Stomach (tissue), 9 donors: Measurements from ENCODE around the gene DIS3L. TPM values are rescaled to one million over a fixed set of nuclear protein-coding genes. Genes with fewer than 3 reads are reported as not detected.
"Not testable (repeated sequence)": the region's sequence is repeated elsewhere in the genome, so short reads cannot be mapped to it uniquely, and the experiment has no call there.

Experiments
- DNase-seq, 2 donors: peaks; one replicate each; pipeline versions ENCODE4 v3.0.0 to v3.0.0-alpha.2; 2013 to 2019
- H3K27ac ChIP-seq, 5 donors: fragments of 200-600 bp in 4 of 5; sonication (generic) in 4 of 5; one replicate each; pipeline ENCODE4 v1.5.1; 2013 to 2019; ENCODE audit warnings: mild to moderate bottlenecking in 1 of 5, moderate library complexity in 1 of 5
- H3K27me3 ChIP-seq, 3 donors: fragments of 200-600 bp; sonication (generic); one replicate each; pipeline ENCODE4 v1.5.1; 2017 to 2019; ENCODE audit warnings: mixed run types in 1 of 3
- H3K36me3 ChIP-seq, 4 donors: fragments of 200-600 bp; sonication (generic); 1 replicate in 3 of 4; 2 replicates in 1 of 4; pipeline ENCODE4 v1.5.1; 2016 to 2019
- H3K4me1 ChIP-seq, 4 donors: fragments of 200-600 bp; sonication (generic); one replicate each; pipeline ENCODE4 v1.5.1; 2016 to 2019
- H3K4me3 ChIP-seq, 4 donors: fragments of 200-600 bp; sonication (generic) in 3 of 4; one replicate each; pipeline ENCODE4 v1.5.1; 2016 to 2019; ENCODE audit warnings: mild to moderate bottlenecking in 1 of 4
- H3K9me3 ChIP-seq, 4 donors: fragments of 200-600 bp; sonication (generic); one replicate each; pipeline ENCODE4 v1.5.1; 2016 to 2019
- EP300 ChIP-seq: sonication (generic); formaldehyde crosslinking; IDR thresholded peaks from one replicate; pipeline ENCODE4 v1.6.1; 2017; ENCODE audit warnings: antibody characterized with exemption
- POLR2A ChIP-seq, 4 donors: fragments of 450-650 bp; IDR thresholded peaks; one replicate each; pipeline ENCODE4 v1.6.1; 2016; ENCODE audit warnings: antibody characterized with exemption in 4 of 4, control low read depth in 2 of 4, mild to moderate bottlenecking in 1 of 4, moderate library complexity in 1 of 4
- POLR2AphosphoS5 ChIP-seq, 3 donors: sonication (generic); formaldehyde crosslinking; IDR thresholded peaks; one replicate each; pipeline ENCODE4 v1.6.1; 2016; ENCODE audit warnings: antibody characterized with exemption in 3 of 3
- WGBS, 5 donors: extraction: QIAGEN DNeasy Blood & Tissue Kit in 3 of 5; methylation state at CpG; one replicate each; pipeline versions ENCODE4 v1.1.5 to v1.1.7; 2013 to 2018; 5-methylcytosine and 5-hydroxymethylcytosine counted together
- intact Hi-C: fragments of 100-400 bp; cut with DNase I; formaldehyde crosslinking; loops from one replicate; pipeline ENCODE4 v1.15.1; 2023; ENCODE audit warnings: low total_unique reads
- polyA plus RNA-seq, 3 donors: library from polyadenylated mRNA; stranded (reverse); fragments of 200-250 nt; gene quantifications; one replicate each; pipeline ENCODE4 v1.2.3, GENCODE V29; 2013
- total RNA-seq, 5 donors: library from RNA; depleted of rRNA; stranded (reverse); fragments of >200 nt; gene quantifications; one replicate each; pipeline versions ENCODE4 v1.1.0 to v1.2.3, GENCODE V29; 2014 to 2016
- TF ChIP-seq, protein P1 (sequence below), 7 experiments: fragments of 450-650 bp in 4 of 7; fragments of 200-600 bp in 3 of 7; sonication (generic) in 3 of 7; IDR thresholded peaks; one replicate each; pipeline ENCODE4 v1.5.1; 2016 to 2019; ENCODE audit warnings: antibody characterized with exemption in 7 of 7, control low read depth in 2 of 7, mild to moderate bottlenecking in 1 of 7
- donor health status: healthy with polysubstance abuse.
- donor health status: Bipolar disorder and iron deficiency.
- donor health status: healthy.

The DIS3L gene
- total and polyA plus RNA-seq, 8 donors = 8.8 to 35.1 (median 16.7) TPM

GRCh38 chr15:66254089-66254950, 39.0 kb upstream of the DIS3L start:
- Histone ChIP-seq H3K9me3 (no peaks in the 10 kb centered on the region), H3K27me3 (peaks cover 6 to 88% (median 53%) of the 10 kb centered on the region in 3 donors), H3K36me3 (no peaks in the 10 kb centered on the region), H3K4me1 (peaks cover 26 to 35% (median 32%) of the 10 kb centered on the region in 4 donors), H3K4me3 (peak overlapping the region; percentile 51 to 79 (median 56)), H3K27ac (no peak overlapping the region)
- DNase-seq = peak in 1 of 2 donors; percentile 21
- TF ChIP-seq POLR2AphosphoS5 (IDR thresholded peaks at IDR 0.05) = no peak
- no peak for TF ChIP-seq EP300
- intact Hi-C loops = no loop called here
- 14 to 22% (median 15%) methylated on average over 26 to 36 of the region's 36 CpGs for WGBS, 5 donors

GRCh38 chr15:66254951-66255676, 38.3 kb upstream of the DIS3L start:
- WGBS, 5 donors = 35 to 49% (median 43%) methylated on average over 19 of the region's 19 CpGs
- no peaks in the 10 kb centered on the region for H3K9me3 ChIP-seq
- H3K27ac ChIP-seq = no peak overlapping the region
- DNase-seq = no peak
- peaks cover 26 to 35% (median 32%) of the 10 kb centered on the region in 4 donors for H3K4me1 ChIP-seq
- H3K36me3 ChIP-seq = no peaks in the 10 kb centered on the region
- no peak overlapping the region for H3K4me3 ChIP-seq
- TF ChIP-seq EP300 (no peak), POLR2A (IDR thresholded peaks at IDR 0.05) (no peak), POLR2AphosphoS5 (IDR thresholded peaks at IDR 0.05) (no peak)
- TF ChIP-seq, protein P1, sequence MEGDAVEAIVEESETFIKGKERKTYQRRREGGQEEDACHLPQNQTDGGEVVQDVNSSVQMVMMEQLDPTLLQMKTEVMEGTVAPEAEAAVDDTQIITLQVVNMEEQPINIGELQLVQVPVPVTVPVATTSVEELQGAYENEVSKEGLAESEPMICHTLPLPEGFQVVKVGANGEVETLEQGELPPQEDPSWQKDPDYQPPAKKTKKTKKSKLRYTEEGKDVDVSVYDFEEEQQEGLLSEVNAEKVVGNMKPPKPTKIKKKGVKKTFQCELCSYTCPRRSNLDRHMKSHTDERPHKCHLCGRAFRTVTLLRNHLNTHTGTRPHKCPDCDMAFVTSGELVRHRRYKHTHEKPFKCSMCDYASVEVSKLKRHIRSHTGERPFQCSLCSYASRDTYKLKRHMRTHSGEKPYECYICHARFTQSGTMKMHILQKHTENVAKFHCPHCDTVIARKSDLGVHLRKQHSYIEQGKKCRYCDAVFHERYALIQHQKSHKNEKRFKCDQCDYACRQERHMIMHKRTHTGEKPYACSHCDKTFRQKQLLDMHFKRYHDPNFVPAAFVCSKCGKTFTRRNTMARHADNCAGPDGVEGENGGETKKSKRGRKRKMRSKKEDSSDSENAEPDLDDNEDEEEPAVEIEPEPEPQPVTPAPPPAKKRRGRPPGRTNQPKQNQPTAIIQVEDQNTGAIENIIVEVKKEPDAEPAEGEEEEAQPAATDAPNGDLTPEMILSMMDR (IDR thresholded peaks at IDR 0.05) = no peak
- peaks cover 6 to 92% (median 53%) of the 10 kb centered on the region in 3 donors for H3K27me3 ChIP-seq
- intact Hi-C loops = no loop called here

DNA sequence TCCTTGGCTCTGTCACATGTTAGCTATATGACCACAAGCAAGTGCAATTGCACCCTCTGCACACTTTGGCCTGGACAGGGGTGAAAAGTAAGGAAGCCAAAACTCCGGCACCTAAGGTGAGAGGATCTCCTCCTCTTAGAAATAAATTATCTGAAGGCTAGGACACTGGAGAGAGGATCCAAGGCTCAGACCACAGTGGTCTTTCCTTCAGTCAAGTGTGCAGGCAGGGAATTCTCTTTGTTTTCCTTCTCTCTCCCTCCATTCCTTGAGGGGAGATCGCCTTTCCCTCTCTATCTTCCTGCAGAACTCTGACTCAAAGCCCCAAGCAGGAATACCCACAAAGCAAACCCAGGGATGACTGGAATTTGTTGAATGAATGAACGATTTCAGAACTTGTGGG, 36.7 kb upstream of the DIS3L start:
- no peak for DNase-seq
- Histone ChIP-seq H3K27me3 (peaks cover 3 to 76% (median 44%) of the 10 kb centered on the region in 3 donors), H3K36me3 (no peaks in the 10 kb centered on the region), H3K9me3 (no peaks in the 10 kb centered on the region), H3K4me3 (no peak overlapping the region), H3K4me1 (peaks cover 25 to 38% (median 35%) of the 10 kb centered on the region in 4 donors), H3K27ac (no peak overlapping the region)
- TF ChIP-seq, protein P1 (IDR thresholded peaks at IDR 0.05) = no peak
- TF ChIP-seq POLR2A (IDR thresholded peaks at IDR 0.05) (no peak), POLR2AphosphoS5 (IDR thresholded peaks at IDR 0.05) (no peak), EP300 (no peak)
- WGBS, 5 donors = 74 to 85% (median 82%) methylated on average over 3 of the region's 3 CpGs
- intact Hi-C loops = no loop called here

DNA sequence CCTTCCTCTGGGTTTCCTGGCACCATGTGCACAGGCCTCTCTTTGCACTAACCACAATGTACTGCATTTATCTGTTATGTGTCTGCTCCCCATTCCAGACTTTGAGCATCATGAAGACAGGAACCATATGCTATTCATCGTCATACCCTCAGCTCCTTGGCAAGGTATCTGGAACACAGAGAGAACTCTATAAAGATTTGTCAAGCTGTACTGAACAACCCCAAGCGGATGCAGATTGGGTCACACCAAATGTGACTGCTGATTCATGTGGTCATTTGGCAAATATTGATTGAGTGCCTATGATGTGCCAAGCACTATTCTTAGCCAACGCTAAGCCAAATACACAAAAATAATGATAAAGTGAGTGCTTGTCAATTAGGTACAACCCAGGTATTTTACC, 32.3 kb upstream of the DIS3L start:
- 30 to 55% (median 48%) methylated on average over 3 of the region's 3 CpGs for WGBS, 5 donors
- Histone ChIP-seq H3K36me3 (no peaks in the 10 kb centered on the region), H3K27me3 (peaks cover 0 to 32% (median 2%) of the 10 kb centered on the region in 3 donors), H3K27ac (no peak overlapping the region), H3K4me1 (peaks cover 0 to 15% (median 8%) of the 10 kb centered on the region in 4 donors), H3K9me3 (no peaks in the 10 kb centered on the region), H3K4me3 (no peak overlapping the region)
- intact Hi-C loops = no loop called here
- peak in 1 of 2 donors; percentile 50 for DNase-seq
- TF ChIP-seq, protein P1 (IDR thresholded peaks at IDR 0.05) = no peak
- TF ChIP-seq POLR2AphosphoS5 (IDR thresholded peaks at IDR 0.05) = peak in 2 of 3 donors; percentile 23 to 66

GRCh38 chr15:66262837-66263236, 30.5 kb upstream of the DIS3L start:
- intact Hi-C loops, H3K4me3 ChIP-seq: not testable (repeated sequence)

More at GRCh38 chr15:66262837-66263236, 30.5 kb upstream of the DIS3L start:
- H3K27ac ChIP-seq, H3K9me3 ChIP-seq, H3K36me3 ChIP-seq, DNase-seq: not testable (repeated sequence)
- WGBS, 5 donors = 76 to 100% (median 94%) methylated on average over 1 of the region's 1 CpG
- Histone ChIP-seq H3K4me1 (peaks cover 0 to 15% (median 8%) of the 10 kb centered on the region in 4 donors), H3K27me3 (peaks cover 0 to 14% (median 0%) of the 10 kb centered on the region in 3 donors)
